ENCODE results near the gene PAIP2. TPM values are rescaled to one million over a fixed set of nuclear protein-coding genes. Genes with fewer than 3 reads are reported as not detected.
A peak's percentile ranks its signal among the peaks of the same experiment; 100 is the strongest.

Gene PAIP2
- polyA plus RNA-seq, 1 of the 3 experiments (the other 2 are of a cell fraction) = 73.2 TPM

- TF ChIP-seq, protein P1, sequence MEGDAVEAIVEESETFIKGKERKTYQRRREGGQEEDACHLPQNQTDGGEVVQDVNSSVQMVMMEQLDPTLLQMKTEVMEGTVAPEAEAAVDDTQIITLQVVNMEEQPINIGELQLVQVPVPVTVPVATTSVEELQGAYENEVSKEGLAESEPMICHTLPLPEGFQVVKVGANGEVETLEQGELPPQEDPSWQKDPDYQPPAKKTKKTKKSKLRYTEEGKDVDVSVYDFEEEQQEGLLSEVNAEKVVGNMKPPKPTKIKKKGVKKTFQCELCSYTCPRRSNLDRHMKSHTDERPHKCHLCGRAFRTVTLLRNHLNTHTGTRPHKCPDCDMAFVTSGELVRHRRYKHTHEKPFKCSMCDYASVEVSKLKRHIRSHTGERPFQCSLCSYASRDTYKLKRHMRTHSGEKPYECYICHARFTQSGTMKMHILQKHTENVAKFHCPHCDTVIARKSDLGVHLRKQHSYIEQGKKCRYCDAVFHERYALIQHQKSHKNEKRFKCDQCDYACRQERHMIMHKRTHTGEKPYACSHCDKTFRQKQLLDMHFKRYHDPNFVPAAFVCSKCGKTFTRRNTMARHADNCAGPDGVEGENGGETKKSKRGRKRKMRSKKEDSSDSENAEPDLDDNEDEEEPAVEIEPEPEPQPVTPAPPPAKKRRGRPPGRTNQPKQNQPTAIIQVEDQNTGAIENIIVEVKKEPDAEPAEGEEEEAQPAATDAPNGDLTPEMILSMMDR (IDR thresholded peaks at IDR 0.05) = peak; percentile 55
- no peak for TF ChIP-seq IRF3 (IDR thresholded peaks at IDR 0.05; ENCODE audit: low read depth, low read length)
- TF ChIP-seq FOXJ3 (CRISPR knock-in tag; IDR thresholded peaks at IDR 0.05) = 0 out of 2 replicates have a peak, but pooled peaks have one; percentile 50
- peak; percentile 81; the same call in 1 of the 2 replicates for TF ChIP-seq TAF1 (IDR thresholded peaks at IDR 0.05; ENCODE audit: borderline replicate concordance, low read depth, low read length)
- peak; percentile 35; the same call in 1 of the 2 replicates for TF ChIP-seq GABPA (IDR thresholded peaks at IDR 0.05; ENCODE audit: low read depth)
- TF ChIP-seq, protein P2, sequence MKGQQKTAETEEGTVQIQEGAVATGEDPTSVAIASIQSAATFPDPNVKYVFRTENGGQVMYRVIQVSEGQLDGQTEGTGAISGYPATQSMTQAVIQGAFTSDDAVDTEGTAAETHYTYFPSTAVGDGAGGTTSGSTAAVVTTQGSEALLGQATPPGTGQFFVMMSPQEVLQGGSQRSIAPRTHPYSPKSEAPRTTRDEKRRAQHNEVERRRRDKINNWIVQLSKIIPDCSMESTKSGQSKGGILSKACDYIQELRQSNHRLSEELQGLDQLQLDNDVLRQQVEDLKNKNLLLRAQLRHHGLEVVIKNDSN (IDR thresholded peaks at IDR 0.05; ENCODE audit: borderline replicate concordance, low read depth) = no peak
- TF ChIP-seq EP300 (IDR thresholded peaks at IDR 0.05; ENCODE audit: borderline replicate concordance in 1 of 2, low read depth in 1 of 2, low read length in 1 of 2) = peak in 1 of 2 experiments; percentile 27; a peak in 1 of 4 replicates
Observed at GRCh38 chr5:139294374-139295165, 47.1 kb upstream of the PAIP2 start (continued).

DNA sequence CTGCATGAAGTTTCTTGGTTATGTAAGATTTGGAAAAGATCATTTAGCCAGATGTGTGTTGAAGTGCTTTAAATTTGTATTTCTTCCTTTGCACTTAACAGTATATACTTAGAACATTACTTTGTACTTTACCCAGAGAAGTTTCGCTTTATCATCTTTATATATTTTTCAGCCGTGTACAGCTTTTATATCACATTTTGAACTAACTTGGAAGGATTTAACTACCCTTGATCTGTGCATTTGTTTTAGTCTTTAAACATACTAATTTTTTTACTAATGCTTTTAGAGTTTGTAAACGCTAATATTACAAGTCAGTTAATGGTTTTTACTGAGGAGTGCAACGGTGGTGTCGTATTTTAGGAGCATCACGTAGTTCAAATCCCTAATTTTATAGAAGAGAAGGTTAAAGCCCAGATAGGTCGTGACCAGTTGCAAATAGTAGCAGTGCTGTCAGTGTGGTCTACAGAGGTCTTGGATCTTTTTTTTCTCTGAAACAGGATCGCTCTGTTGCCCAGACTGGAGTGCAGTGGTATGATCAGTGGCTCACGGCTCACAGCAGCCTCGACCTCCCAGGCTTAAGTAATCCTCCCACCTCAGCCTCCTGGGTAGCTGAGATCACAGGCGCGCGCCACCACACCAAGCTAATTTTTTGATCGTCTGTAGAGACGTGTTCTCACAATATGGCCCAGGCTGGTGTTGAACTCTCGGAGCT, 46.2 kb upstream of the PAIP2 start:
- POLR2A ChIA-PET = no interaction called here
- peaks cover 69% of the 10 kb centered on the region for H3K79me2 ChIP-seq (ENCODE audit: insufficient read depth)
- peak overlapping the region; percentile 73 for H3K4me2 ChIP-seq
- H3K4me1 ChIP-seq (ENCODE audit: control insufficient read depth in 1 of 2, insufficient read depth in 2 of 2, low read depth in 1 of 2, low read length in 1 of 2) = peaks cover 10 to 20% of the 10 kb centered on the region in 2 experiments; a peak in 3 of 4 replicates
- H3K27ac ChIP-seq (ENCODE audit: low read depth in 2 of 2, low read length in 1 of 2) = peak overlapping the region; percentile 97 to 99; a peak in 3 of 4 replicates
- no peaks in the 10 kb centered on the region for H3K9me3 ChIP-seq
- H3K9ac ChIP-seq = peak overlapping the region; percentile 100
- no peak overlapping the region for H2AFZ ChIP-seq (ENCODE audit: low read depth)
- H3K36me3 ChIP-seq (replicated peaks in 1 of 2; ENCODE audit: control insufficient read depth in 1 of 2, insufficient read depth in 2 of 2, low read length in 1 of 2) = no peaks in the 10 kb centered on the region
- 43% methylated on average over 16 of the region's 16 CpGs for whole genome bisulfite sequencing (ENCODE audit: low lambda C conversion rate)
- peaks cover 60% of the 10 kb centered on the region for H4K20me1 ChIP-seq (ENCODE audit: insufficient read depth)
- peaks cover 19% of the 10 kb centered on the region for H3F3A ChIP-seq (replicated peaks; ENCODE audit: insufficient read depth)
- H3K9me2 ChIP-seq = no peaks in the 10 kb centered on the region
- no peaks in the 10 kb centered on the region for H3K27me3 ChIP-seq (ENCODE audit: insufficient read depth)
- DNase-seq = no peak
- CTCF ChIA-PET = interaction anchor here (2.9 kb wide), 1 partner anchor 9 kb away, joined by 13 read pairs; no protein-coding TSS in a partner anchor
- peak overlapping the region; percentile 73 to 85 for H3K4me3 ChIP-seq (ENCODE audit: low read depth in 2 of 2, low read length in 1 of 2)
- no peak for TF ChIP-seq SMC3 (IDR thresholded peaks at IDR 0.05; ENCODE audit: low read depth, low read length)
- no peak for TF ChIP-seq JUND (IDR thresholded peaks at IDR 0.05)
- TF ChIP-seq RXRA (IDR thresholded peaks at IDR 0.05; ENCODE audit: borderline replicate concordance, low read depth) = no peak
- TF ChIP-seq, protein P3, sequence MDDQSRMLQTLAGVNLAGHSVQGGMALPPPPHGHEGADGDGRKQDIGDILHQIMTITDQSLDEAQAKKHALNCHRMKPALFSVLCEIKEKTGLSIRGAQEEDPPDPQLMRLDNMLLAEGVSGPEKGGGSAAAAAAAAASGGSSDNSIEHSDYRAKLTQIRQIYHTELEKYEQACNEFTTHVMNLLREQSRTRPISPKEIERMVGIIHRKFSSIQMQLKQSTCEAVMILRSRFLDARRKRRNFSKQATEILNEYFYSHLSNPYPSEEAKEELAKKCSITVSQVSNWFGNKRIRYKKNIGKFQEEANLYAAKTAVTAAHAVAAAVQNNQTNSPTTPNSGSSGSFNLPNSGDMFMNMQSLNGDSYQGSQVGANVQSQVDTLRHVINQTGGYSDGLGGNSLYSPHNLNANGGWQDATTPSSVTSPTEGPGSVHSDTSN (IDR thresholded peaks at IDR 0.05) = no peak
- TF ChIP-seq SIN3A (IDR thresholded peaks at IDR 0.05; ENCODE audit: borderline replicate concordance, low read depth, low read length) = no peak
- no peak for TF ChIP-seq GABPA (IDR thresholded peaks at IDR 0.05; ENCODE audit: low read depth)
- TF ChIP-seq MXI1 (IDR thresholded peaks at IDR 0.05; ENCODE audit: low read depth, low read length) = no peak
- TF ChIP-seq YY1 (IDR thresholded peaks at IDR 0.05; ENCODE audit: low read depth) = no peak
- TF ChIP-seq TAF1 (IDR thresholded peaks at IDR 0.05; ENCODE audit: borderline replicate concordance, low read depth, low read length) = no peak
- TF ChIP-seq USF2 (IDR thresholded peaks at IDR 0.05; ENCODE audit: borderline replicate concordance, low read depth, low read length) = no peak
- TF ChIP-seq, protein P4, sequence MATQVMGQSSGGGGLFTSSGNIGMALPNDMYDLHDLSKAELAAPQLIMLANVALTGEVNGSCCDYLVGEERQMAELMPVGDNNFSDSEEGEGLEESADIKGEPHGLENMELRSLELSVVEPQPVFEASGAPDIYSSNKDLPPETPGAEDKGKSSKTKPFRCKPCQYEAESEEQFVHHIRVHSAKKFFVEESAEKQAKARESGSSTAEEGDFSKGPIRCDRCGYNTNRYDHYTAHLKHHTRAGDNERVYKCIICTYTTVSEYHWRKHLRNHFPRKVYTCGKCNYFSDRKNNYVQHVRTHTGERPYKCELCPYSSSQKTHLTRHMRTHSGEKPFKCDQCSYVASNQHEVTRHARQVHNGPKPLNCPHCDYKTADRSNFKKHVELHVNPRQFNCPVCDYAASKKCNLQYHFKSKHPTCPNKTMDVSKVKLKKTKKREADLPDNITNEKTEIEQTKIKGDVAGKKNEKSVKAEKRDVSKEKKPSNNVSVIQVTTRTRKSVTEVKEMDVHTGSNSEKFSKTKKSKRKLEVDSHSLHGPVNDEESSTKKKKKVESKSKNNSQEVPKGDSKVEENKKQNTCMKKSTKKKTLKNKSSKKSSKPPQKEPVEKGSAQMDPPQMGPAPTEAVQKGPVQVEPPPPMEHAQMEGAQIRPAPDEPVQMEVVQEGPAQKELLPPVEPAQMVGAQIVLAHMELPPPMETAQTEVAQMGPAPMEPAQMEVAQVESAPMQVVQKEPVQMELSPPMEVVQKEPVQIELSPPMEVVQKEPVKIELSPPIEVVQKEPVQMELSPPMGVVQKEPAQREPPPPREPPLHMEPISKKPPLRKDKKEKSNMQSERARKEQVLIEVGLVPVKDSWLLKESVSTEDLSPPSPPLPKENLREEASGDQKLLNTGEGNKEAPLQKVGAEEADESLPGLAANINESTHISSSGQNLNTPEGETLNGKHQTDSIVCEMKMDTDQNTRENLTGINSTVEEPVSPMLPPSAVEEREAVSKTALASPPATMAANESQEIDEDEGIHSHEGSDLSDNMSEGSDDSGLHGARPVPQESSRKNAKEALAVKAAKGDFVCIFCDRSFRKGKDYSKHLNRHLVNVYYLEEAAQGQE (IDR thresholded peaks at IDR 0.05; ENCODE audit: low read depth, low read length) = no peak
- no peak for TF ChIP-seq EP300 (IDR thresholded peaks at IDR 0.05; ENCODE audit: borderline replicate concordance in 1 of 2, low read depth in 1 of 2, low read length in 1 of 2)
- no peak for TF ChIP-seq RFX5 (IDR thresholded peaks at IDR 0.05; ENCODE audit: low read length)
- no peak for TF ChIP-seq NFIC (IDR thresholded peaks at IDR 0.05; ENCODE audit: borderline replicate concordance)

Data from SK-N-SH (cell line).